Stomach (tissue), 9 donors: ENCODE data around the gene LSMEM2. TPM values are rescaled to one million over a fixed set of nuclear protein-coding genes. Genes with fewer than 3 reads are reported as not detected.

Experiments
- DNase-seq, 2 donors: peaks; one replicate each; pipeline versions ENCODE4 v3.0.0 to v3.0.0-alpha.2; 2013 to 2019
- H3K27ac ChIP-seq, 5 donors: fragments of 200-600 bp in 4 of 5; sonication (generic) in 4 of 5; one replicate each; pipeline ENCODE4 v1.5.1; 2013 to 2019; ENCODE audit warnings: mild to moderate bottlenecking in 1 of 5, moderate library complexity in 1 of 5
- H3K27me3 ChIP-seq, 3 donors: fragments of 200-600 bp; sonication (generic); one replicate each; pipeline ENCODE4 v1.5.1; 2017 to 2019; ENCODE audit warnings: mixed run types in 1 of 3
- H3K36me3 ChIP-seq, 4 donors: fragments of 200-600 bp; sonication (generic); 1 replicate in 3 of 4; 2 replicates in 1 of 4; pipeline ENCODE4 v1.5.1; 2016 to 2019
- H3K4me1 ChIP-seq, 4 donors: fragments of 200-600 bp; sonication (generic); one replicate each; pipeline ENCODE4 v1.5.1; 2016 to 2019
- H3K4me3 ChIP-seq, 4 donors: fragments of 200-600 bp; sonication (generic) in 3 of 4; one replicate each; pipeline ENCODE4 v1.5.1; 2016 to 2019; ENCODE audit warnings: mild to moderate bottlenecking in 1 of 4
- H3K9me3 ChIP-seq, 4 donors: fragments of 200-600 bp; sonication (generic); one replicate each; pipeline ENCODE4 v1.5.1; 2016 to 2019
- CTCF ChIP-seq, 7 experiments: fragments of 450-650 bp in 4 of 7; fragments of 200-600 bp in 3 of 7; sonication (generic) in 3 of 7; IDR thresholded peaks; one replicate each; pipeline ENCODE4 v1.5.1; 2016 to 2019; ENCODE audit warnings: antibody characterized with exemption in 7 of 7, control low read depth in 2 of 7, mild to moderate bottlenecking in 1 of 7
- EP300 ChIP-seq: sonication (generic); formaldehyde crosslinking; IDR thresholded peaks from one replicate; pipeline ENCODE4 v1.6.1; 2017; ENCODE audit warnings: antibody characterized with exemption
- POLR2A ChIP-seq, 4 donors: fragments of 450-650 bp; IDR thresholded peaks; one replicate each; pipeline ENCODE4 v1.6.1; 2016; ENCODE audit warnings: antibody characterized with exemption in 4 of 4, control low read depth in 2 of 4, mild to moderate bottlenecking in 1 of 4, moderate library complexity in 1 of 4
- POLR2AphosphoS5 ChIP-seq, 3 donors: sonication (generic); formaldehyde crosslinking; IDR thresholded peaks; one replicate each; pipeline ENCODE4 v1.6.1; 2016; ENCODE audit warnings: antibody characterized with exemption in 3 of 3
- WGBS, 5 donors: extraction: QIAGEN DNeasy Blood & Tissue Kit in 3 of 5; methylation state at CpG; one replicate each; pipeline versions ENCODE4 v1.1.5 to v1.1.7; 2013 to 2018; 5-methylcytosine and 5-hydroxymethylcytosine counted together
- intact Hi-C: fragments of 100-400 bp; cut with DNase I; formaldehyde crosslinking; loops from one replicate; pipeline ENCODE4 v1.15.1; 2023; ENCODE audit warnings: low total_unique reads
- polyA plus RNA-seq, 3 donors: library from polyadenylated mRNA; stranded (reverse); fragments of 200-250 nt; gene quantifications; one replicate each; pipeline ENCODE4 v1.2.3, GENCODE V29; 2013
- total RNA-seq, 5 donors: library from RNA; depleted of rRNA; stranded (reverse); fragments of >200 nt; gene quantifications; one replicate each; pipeline versions ENCODE4 v1.1.0 to v1.2.3, GENCODE V29; 2014 to 2016
- donor health status: healthy with polysubstance abuse.
- donor health status: Bipolar disorder and iron deficiency.
- donor health status: healthy.

The LSMEM2 gene
- total and polyA plus RNA-seq, 8 donors: 0.31 to 0.58 TPM; not detected in 6

GRCh38 chr3:50314342-50314741 is 35.5 kb downstream of the LSMEM2 start:
- Histone ChIP-seq H3K36me3 (peaks cover 12 to 42% (median 37%) of the 10 kb centered on the region in 4 donors), H3K9me3 (no peaks in the 10 kb centered on the region), H3K27ac (peak overlapping the region; percentile 48 to 95 (median 61)), H3K27me3 (no peaks in the 10 kb centered on the region), H3K4me1 (peaks cover 39 to 65% (median 55%) of the 10 kb centered on the region in 4 donors), H3K4me3 (no peak overlapping the region)
- peak in 1 of 2 donors; percentile 81 for DNase-seq
- intact Hi-C loops: no loop called here
- TF ChIP-seq POLR2AphosphoS5 (IDR thresholded peaks at IDR 0.05): peak in 1 of 3 donors; percentile 29
- no peak for TF ChIP-seq CTCF (IDR thresholded peaks at IDR 0.05)
- no peak for TF ChIP-seq POLR2A (IDR thresholded peaks at IDR 0.05)
- 33 to 67% (median 41%) methylated on average over 3 of the region's 3 CpGs for WGBS, 5 donors

- TF ChIP-seq POLR2A (IDR thresholded peaks at IDR 0.05): no peak
- no peak for TF ChIP-seq EP300
- Histone ChIP-seq H3K4me1 (peaks cover 44 to 65% (median 58%) of the 10 kb centered on the region in 4 donors), H3K4me3 (no peak overlapping the region), H3K9me3 (no peaks in the 10 kb centered on the region), H3K36me3 (peaks cover 12 to 47% (median 40%) of the 10 kb centered on the region in 4 donors), H3K27ac (peak overlapping the region; percentile 48 to 95 (median 61)), H3K27me3 (no peaks in the 10 kb centered on the region)
- WGBS, 5 donors: 87 to 100% (median 93%) methylated on average over 4 of the region's 4 CpGs
- no peak for DNase-seq
- intact Hi-C loops: no loop called here
Observed at GRCh38 chr3:50314816-50315215, 35.9 kb downstream of the LSMEM2 start.

GRCh38 chr3:50316657-50317242 is 37.9 kb downstream of the LSMEM2 start:
- peak in 1 of 4 donors; percentile 28 for TF ChIP-seq POLR2A (IDR thresholded peaks at IDR 0.05)
- no peak for TF ChIP-seq CTCF (IDR thresholded peaks at IDR 0.05)
- TF ChIP-seq POLR2AphosphoS5 (IDR thresholded peaks at IDR 0.05): peak in 2 of 3 donors; percentile 74 to 77
- peaks cover 12 to 48% (median 40%) of the 10 kb centered on the region in 4 donors for H3K36me3 ChIP-seq
- no peaks in the 10 kb centered on the region for H3K9me3 ChIP-seq
- 25 to 45% (median 31%) methylated on average over 8 to 9 of the region's 9 CpGs for WGBS, 5 donors
- peak; percentile 87 to 94 for DNase-seq
- peak overlapping the region in 1 of 4 donors; percentile 19 for H3K4me3 ChIP-seq
- H3K4me1 ChIP-seq: peaks cover 54 to 74% (median 68%) of the 10 kb centered on the region in 4 donors
- H3K27ac ChIP-seq: peak overlapping the region; percentile 80 to 95 (median 85)
- no peaks in the 10 kb centered on the region for H3K27me3 ChIP-seq
- intact Hi-C loops: no loop called here

GRCh38 chr3:50317300-50317699 is 38.4 kb downstream of the LSMEM2 start:
- Histone ChIP-seq H3K36me3 (peaks cover 12 to 44% (median 40%) of the 10 kb centered on the region in 4 donors), H3K27me3 (no peaks in the 10 kb centered on the region), H3K27ac (peak overlapping the region; percentile 80 to 95 (median 85)), H3K9me3 (no peaks in the 10 kb centered on the region), H3K4me1 (peaks cover 59 to 79% (median 74%) of the 10 kb centered on the region in 4 donors), H3K4me3 (peak overlapping the region in 1 of 4 donors; percentile 19)
- 36 to 57% (median 49%) methylated on average over 5 to 6 of the region's 6 CpGs for WGBS, 5 donors
- TF ChIP-seq POLR2AphosphoS5 (IDR thresholded peaks at IDR 0.05) (no peak), POLR2A (IDR thresholded peaks at IDR 0.05) (no peak), EP300 (no peak), CTCF (IDR thresholded peaks at IDR 0.05) (no peak)
- DNase-seq: peak; percentile 70 to 72
- intact Hi-C loops: no loop called here

- H3K9me3 ChIP-seq: no peaks in the 10 kb centered on the region
- peak overlapping the region; percentile 71 to 95 (median 82) for H3K27ac ChIP-seq
- H3K4me3 ChIP-seq: peak overlapping the region in 3 of 4 donors; percentile 13 to 88 (median 82)
- no peak for DNase-seq
- H3K27me3 ChIP-seq: no peaks in the 10 kb centered on the region
- intact Hi-C loops: no loop called here
- peaks cover 67 to 88% (median 81%) of the 10 kb centered on the region in 4 donors for H3K4me1 ChIP-seq
- 73 to 83% (median 76%) methylated on average over 7 to 11 of the region's 11 CpGs for WGBS, 5 donors
- peaks cover 12 to 44% (median 40%) of the 10 kb centered on the region in 4 donors for H3K36me3 ChIP-seq
- TF ChIP-seq POLR2A (IDR thresholded peaks at IDR 0.05): no peak
- TF ChIP-seq EP300: no peak
- no peak for TF ChIP-seq CTCF (IDR thresholded peaks at IDR 0.05)
- TF ChIP-seq POLR2AphosphoS5 (IDR thresholded peaks at IDR 0.05): no peak
Observed at GRCh38 chr3:50318163-50318562, 39.3 kb downstream of the LSMEM2 start.
